Esophagus muscularis mucosa (tissue), 4 donors: Measurements from ENCODE around the gene RNASE7. TPM values are rescaled to one million over a fixed set of nuclear protein-coding genes. Genes with fewer than 3 reads are reported as not detected.

Source experiments
- DNase-seq: peaks from one replicate; pipeline ENCODE4 v3.0.0-alpha.2; 2017; ENCODE audit errors: extremely low spot score
- H3K27ac ChIP-seq, 4 donors: fragments of 200-600 bp; sonication (generic); replicated peaks in 1 of 4; 1 replicate in 3 of 4; 2 replicates in 1 of 4; pipeline ENCODE4 v1.5.1; 2016 to 2019; ENCODE audit warnings: mild to moderate bottlenecking in 1 of 4
- H3K27me3 ChIP-seq, 4 donors: fragments of 200-600 bp; sonication (generic); one replicate each; pipeline versions ENCODE4 v1.5.1 to v1.6.0; 2016 to 2019
- H3K36me3 ChIP-seq, 4 donors: fragments of 200-600 bp; sonication (generic); one replicate each; pipeline ENCODE4 v1.5.1; 2016 to 2019
- H3K4me1 ChIP-seq, 4 donors: fragments of 200-600 bp; sonication (generic); one replicate each; pipeline ENCODE4 v1.5.1; 2016 to 2019
- H3K4me3 ChIP-seq, 4 donors: fragments of 200-600 bp; sonication (generic); 1 replicate in 2 of 4; 2 replicates in 2 of 4; pipeline ENCODE4 v1.5.1; 2016 to 2019; ENCODE audit warnings: mild to moderate bottlenecking in 4 of 4, moderate library complexity in 1 of 4
- H3K9me3 ChIP-seq, 4 donors: fragments of 200-600 bp; sonication (generic); 1 replicate in 3 of 4; 2 replicates in 1 of 4; pipeline ENCODE4 v1.5.1; 2016 to 2019
- CTCF ChIP-seq, 3 experiments: fragments of 200-600 bp in 2 of 3; fragments of 450-650 bp in 1 of 3; sonication (generic) in 2 of 3; IDR thresholded peaks; one replicate each; pipeline ENCODE4 v1.5.1; 2017 to 2019; ENCODE audit warnings: antibody characterized with exemption in 3 of 3, mild to moderate bottlenecking in 2 of 3, moderate library complexity in 1 of 3
- EP300 ChIP-seq: sonication (generic); formaldehyde crosslinking; IDR thresholded peaks from one replicate; pipeline ENCODE4 v1.6.1; 2017; ENCODE audit warnings: antibody characterized with exemption
- POLR2A ChIP-seq: fragments of 450-650 bp; IDR thresholded peaks from one replicate; pipeline ENCODE4 v1.6.1; 2017; ENCODE audit warnings: antibody characterized with exemption, moderate library complexity, mild to moderate bottlenecking, low read depth
- POLR2AphosphoS5 ChIP-seq, 2 donors: sonication (generic); formaldehyde crosslinking; IDR thresholded peaks; one replicate each; pipeline ENCODE4 v1.6.1; 2017; ENCODE audit warnings: antibody characterized with exemption in 2 of 2
- WGBS: methylation state at CpG from one replicate; pipeline ENCODE4 v1.1.5; 2018; 5-methylcytosine and 5-hydroxymethylcytosine counted together
- intact Hi-C: fragments of 100-400 bp; cut with DNase I; formaldehyde crosslinking; loops from one replicate; pipeline ENCODE4 v1.15.1; 2023
- total RNA-seq, 4 donors: library from RNA; depleted of rRNA; stranded (reverse); fragments of >200 nt; gene quantifications; one replicate each; pipeline versions ENCODE4 v1.1.0 to v1.2.1, GENCODE V29; 2016

The RNASE7 gene
- total RNA-seq, 4 donors from 2014 or later = not detected

GRCh38 chr14:21070083-21070609 is 28.0 kb downstream of the RNASE7 start, which contains the start of gene ARHGEF40:
Gene ARHGEF40 (plus strand): TSS chr14:21070304. CDS start chr14:21070397, 93 bp downstream.
- intact Hi-C loops = loop anchor here (2.0 kb wide), 1 partner anchor 23 kb away; no protein-coding TSS in a partner anchor
- WGBS = 0% methylated on average over 40 of the region's 63 CpGs
- DNase-seq = no peak
- Histone ChIP-seq H3K27me3 (no peaks in the 10 kb centered on the region), H3K4me3 (peak within 1 kb of the TSS; percentile 76 to 86 (median 81)), H3K9me3 (no peaks in the 10 kb centered on the region), H3K4me1 (peaks cover 33 to 56% (median 50%) of the 10 kb centered on the region in 4 donors), H3K27ac (peak within 1 kb of the TSS; percentile 88 to 90 (median 90)), H3K36me3 (peaks cover 0 to 24% (median 22%) of the 10 kb centered on the region in 4 donors)
- TF ChIP-seq CTCF (IDR thresholded peaks at IDR 0.05) (no peak), POLR2AphosphoS5 (IDR thresholded peaks at IDR 0.05) (peak in 1 of 2 donors; percentile 17), EP300 (no peak)

GRCh38 chr14:21070610-21071224 is 28.6 kb downstream of the RNASE7 start:
- DNase-seq = no peak
- Histone ChIP-seq H3K36me3 (peaks cover 2 to 30% (median 27%) of the 10 kb centered on the region in 4 donors), H3K27me3 (no peaks in the 10 kb centered on the region), H3K27ac (peak overlapping the region; percentile 88 to 90 (median 90)), H3K4me1 (peaks cover 33 to 56% (median 50%) of the 10 kb centered on the region in 4 donors), H3K4me3 (peak overlapping the region; percentile 76 to 86 (median 81)), H3K9me3 (no peaks in the 10 kb centered on the region)
- under 1% methylated on average over 20 of the region's 23 CpGs for WGBS
- intact Hi-C loops = loop anchor here (2.0 kb wide), 1 partner anchor 22 kb away; no protein-coding TSS in a partner anchor
- no peak for TF ChIP-seq EP300
- TF ChIP-seq POLR2A = no peak
- no peak for TF ChIP-seq POLR2AphosphoS5 (IDR thresholded peaks at IDR 0.05)
- no peak for TF ChIP-seq CTCF (IDR thresholded peaks at IDR 0.05)

- TF ChIP-seq POLR2A (no peak), POLR2AphosphoS5 (IDR thresholded peaks at IDR 0.05) (peak in 1 of 2 donors; percentile 58)
- Histone ChIP-seq H3K36me3 (peaks cover 7 to 37% (median 34%) of the 10 kb centered on the region in 4 donors), H3K4me3 (peak overlapping the region; percentile 76 to 86 (median 81)), H3K27me3 (no peaks in the 10 kb centered on the region), H3K27ac (peak overlapping the region; percentile 88 to 90 (median 90)), H3K4me1 (peaks cover 33 to 56% (median 50%) of the 10 kb centered on the region in 4 donors), H3K9me3 (no peaks in the 10 kb centered on the region)
- intact Hi-C loops = loop anchor here (2.0 kb wide), 1 partner anchor 21 kb away; no protein-coding TSS in a partner anchor
- DNase-seq = no peak
- 0% methylated on average over 24 of the region's 37 CpGs for WGBS
Observed at GRCh38 chr14:21071225-21072030, 29.3 kb downstream of the RNASE7 start.

- peaks cover 33 to 56% (median 50%) of the 10 kb centered on the region in 4 donors for H3K4me1 ChIP-seq
- H3K36me3 ChIP-seq = peaks cover 11 to 43% (median 40%) of the 10 kb centered on the region in 4 donors
- DNase-seq = no peak
- no peaks in the 10 kb centered on the region for H3K27me3 ChIP-seq
- H3K9me3 ChIP-seq = no peaks in the 10 kb centered on the region
- intact Hi-C loops = no loop called here
- 22% methylated on average over 4 of the region's 4 CpGs for WGBS
- peak overlapping the region; percentile 88 to 90 (median 90) for H3K27ac ChIP-seq
- H3K4me3 ChIP-seq = peak overlapping the region; percentile 76 to 86 (median 81)
- TF ChIP-seq CTCF (IDR thresholded peaks at IDR 0.05) (no peak), POLR2A (no peak), EP300 (no peak), POLR2AphosphoS5 (IDR thresholded peaks at IDR 0.05) (no peak)
Observed at GRCh38 chr14:21072031-21072473, 29.9 kb downstream of the RNASE7 start.
